Activated CD4-positive, alpha-beta memory T cell treated with anti-CD3 and anti-CD28 coated beads, Interleukin-2, amount 10 ng/mL, durations not matched to agents 7 days and 5 days (primary cell): ENCODE data around the gene RNF112. TPM values are rescaled to one million over a fixed set of nuclear protein-coding genes. Genes with fewer than 3 reads are reported as not detected.

Source experiments
- total RNA-seq, 2 experiments: library from RNA; stranded (reverse); gene quantifications; one replicate each; pipeline ENCODE4 v1.2.3, GENCODE V29; 2021

The RNF112 gene
- total RNA-seq, 2 experiments from 2014 or later, result 0.58 to 0.60 TPM

Other genes starting within 250 kb of the RNF112 start
- gene EPN2, start 173.9 kb upstream of the RNF112 start, total RNA-seq, result 1 to 10 TPM; 6.3 to 7.7 TPM
- 1 to 10 TPM; 2.7 to 3.1 TPM for gene B9D1, start 48.5 kb upstream of the RNF112 start, total RNA-seq
- 10 to 100 TPM; 40.6 to 41.4 TPM for gene MAPK7, start 32.7 kb upstream of the RNF112 start, total RNA-seq
- gene MFAP4, start 24.0 kb upstream of the RNF112 start, total RNA-seq, result not detected
- gene SLC47A1, start 122.6 kb downstream of the RNF112 start, total RNA-seq, result under 1 TPM; 0.28 to 0.45 TPM
- gene ALDH3A2, start 237.5 kb downstream of the RNF112 start, total RNA-seq, result 10 to 100 TPM; 19.7 to 23.1 TPM